ENCODE results near the gene ZNFX1.
A peak's percentile ranks its signal among the peaks of the same experiment; 100 is the strongest.
"Not testable (repeated sequence)": the region's sequence is repeated elsewhere in the genome, so short reads cannot be mapped to it uniquely, and the experiment has no call there.

Gene ZNFX1

DNA sequence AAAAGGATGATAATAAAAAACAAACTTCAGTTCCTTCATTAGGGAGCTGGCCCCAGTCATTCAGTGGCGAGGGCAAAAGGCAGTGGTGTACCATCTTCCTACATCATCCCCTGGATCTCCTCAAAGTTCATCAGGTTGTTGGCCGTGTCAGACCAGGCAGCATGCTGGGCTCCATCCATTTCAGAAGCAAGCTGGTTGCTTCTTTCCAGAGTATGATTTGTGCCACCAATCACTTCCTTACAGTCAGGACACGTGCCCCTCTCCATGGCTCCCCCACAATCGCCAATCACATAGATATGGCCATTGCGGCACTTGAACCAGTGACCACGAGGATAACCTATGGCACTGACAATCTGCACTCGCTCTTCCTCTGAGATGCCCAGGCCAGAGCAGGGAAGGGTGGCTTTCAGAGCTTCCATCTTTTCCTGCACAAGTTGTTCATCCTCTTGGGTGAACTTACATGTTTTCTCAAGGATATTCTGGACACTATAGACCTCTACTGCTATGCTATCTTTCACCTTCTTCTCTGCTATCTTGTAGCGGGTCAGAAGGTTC, 30.6 kb downstream of the ZNFX1 start:
- no peak for DNase-seq

DNA sequence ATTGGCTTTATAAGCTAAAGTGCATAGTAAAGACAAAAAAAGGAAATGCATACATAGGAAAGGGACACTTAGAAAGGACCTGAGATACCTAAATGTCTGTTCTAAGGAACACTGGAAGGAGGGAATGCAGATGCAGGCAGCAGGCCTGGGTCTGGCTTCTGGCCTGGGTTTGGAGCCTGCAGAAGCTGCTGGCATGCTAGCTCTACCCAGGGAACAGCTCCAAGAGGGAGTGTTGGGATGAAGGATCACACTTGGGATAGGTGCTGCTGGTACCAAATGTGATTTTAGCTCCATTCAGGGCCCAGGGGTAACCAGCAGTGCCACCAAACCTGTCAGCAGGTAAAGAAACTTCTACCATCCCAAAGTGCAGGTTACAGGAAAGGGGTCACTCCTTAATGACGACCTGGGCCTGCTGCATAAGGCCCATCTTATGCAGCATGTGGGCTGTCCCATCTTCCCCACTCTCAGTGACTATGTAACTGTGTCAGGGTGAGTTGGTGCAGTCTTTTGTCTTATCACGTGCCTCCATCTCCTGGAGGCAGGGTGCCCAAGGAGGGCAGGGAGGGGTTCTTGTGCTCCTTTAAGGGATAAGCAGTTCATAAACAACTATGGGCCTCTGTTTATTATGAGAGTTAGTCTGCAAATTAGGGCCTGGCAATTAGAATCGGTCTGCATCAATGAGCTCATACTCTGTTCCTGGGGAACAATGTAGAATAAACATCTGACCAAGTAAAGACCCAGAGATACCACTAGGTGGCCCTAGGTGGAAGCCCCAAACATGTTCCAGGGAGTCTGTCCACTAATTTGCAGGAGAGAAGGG, 31.7 kb downstream of the ZNFX1 start:
- no peak for DNase-seq

DNA sequence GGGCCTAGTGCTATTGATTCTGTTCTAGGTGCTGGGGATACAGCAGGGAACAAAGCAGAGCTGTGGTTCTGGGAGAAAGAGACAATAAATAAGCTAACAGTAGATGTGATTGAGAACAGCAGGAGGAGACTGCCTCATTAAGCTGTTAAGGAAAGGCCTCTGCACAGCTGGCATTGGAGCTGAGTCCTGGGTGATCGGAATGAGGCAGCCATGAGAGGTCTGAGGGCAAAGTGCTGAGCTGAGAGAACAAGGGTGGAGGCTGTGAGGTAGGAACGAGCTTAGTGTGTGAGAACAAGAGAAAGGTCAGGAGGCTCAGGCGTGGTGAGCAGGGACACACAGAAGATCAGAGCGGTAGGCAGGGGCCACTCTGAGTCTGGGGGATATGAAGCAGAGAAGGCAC, 40.3 kb downstream of the ZNFX1 start:
- DNase-seq: no peak

DNA sequence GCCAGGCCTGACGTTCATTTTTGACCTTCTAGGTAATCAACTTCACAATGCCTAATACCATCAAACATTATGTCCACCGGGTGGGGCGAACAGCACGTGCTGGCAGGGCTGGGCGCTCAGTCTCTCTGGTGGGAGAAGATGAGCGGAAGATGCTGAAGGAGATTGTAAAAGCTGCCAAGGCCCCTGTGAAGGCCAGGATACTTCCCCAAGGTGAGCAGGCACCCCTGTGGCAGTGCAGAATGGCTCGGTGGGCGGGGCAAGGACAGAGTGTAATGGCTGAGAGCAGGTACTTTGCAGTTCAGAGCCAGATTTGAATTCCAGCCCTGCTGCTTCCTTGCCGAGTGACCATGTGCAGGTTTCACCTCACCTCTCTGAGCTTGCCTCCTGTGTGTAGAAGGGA, 41.6 kb downstream of the ZNFX1 start:
- DNase-seq: no peak

DNA sequence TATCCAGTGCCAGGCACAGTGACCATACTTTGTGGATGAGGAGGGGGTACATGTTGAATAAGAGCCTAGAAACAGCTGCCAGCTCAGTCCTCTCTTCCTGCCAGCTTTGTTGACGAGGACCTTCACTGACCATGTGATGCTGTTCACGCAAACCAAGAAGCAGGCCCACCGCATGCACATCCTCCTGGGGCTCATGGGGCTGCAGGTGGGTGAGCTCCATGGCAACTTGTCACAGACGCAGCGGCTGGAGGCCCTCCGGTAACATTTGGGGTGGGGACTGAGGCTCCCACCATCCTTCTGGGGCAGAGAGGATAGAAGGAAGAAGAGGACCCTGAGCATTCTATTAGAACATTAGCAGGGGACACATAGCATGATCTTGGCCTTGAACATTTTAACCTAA, 43.0 kb downstream of the ZNFX1 start:
- DNase-seq: no peak

DNA sequence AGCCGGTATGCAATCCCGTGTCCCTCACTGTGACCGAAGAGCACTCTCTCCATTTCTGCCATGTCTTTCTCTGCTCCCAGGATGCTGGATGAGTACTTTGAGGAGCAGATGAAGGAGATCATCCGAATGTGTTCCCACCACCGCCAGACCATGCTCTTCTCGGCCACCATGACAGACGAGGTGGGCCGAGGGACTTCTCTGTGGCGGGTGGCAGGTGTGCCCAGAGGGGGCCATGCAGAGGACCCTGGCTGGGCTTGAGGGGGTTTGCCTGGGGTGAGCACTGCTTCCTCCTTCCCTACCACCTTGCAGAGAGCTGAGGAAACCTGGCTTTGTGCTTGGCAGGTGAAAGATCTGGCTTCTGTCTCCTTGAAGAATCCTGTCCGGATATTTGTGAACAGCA, 44.6 kb downstream of the ZNFX1 start:
- no peak for DNase-seq

DNA sequence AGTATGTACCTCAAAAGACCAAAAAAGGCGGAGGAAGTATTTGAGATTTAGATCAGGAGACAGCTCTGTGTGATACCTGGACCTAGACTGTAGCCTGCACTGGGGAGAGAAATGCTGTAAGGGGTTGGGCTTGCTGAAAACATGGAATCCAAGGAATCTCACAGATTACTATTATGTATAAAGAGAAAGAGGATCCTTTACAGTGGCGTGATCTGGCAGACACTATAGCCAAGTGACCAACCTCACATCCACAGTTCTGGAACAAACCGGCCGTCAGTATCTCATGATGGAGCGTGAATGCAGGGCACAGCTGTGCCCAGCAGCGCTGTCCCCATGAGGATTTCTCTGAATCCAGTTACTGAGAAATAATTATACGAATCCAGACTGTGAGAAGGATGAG, 46.4 kb downstream of the ZNFX1 start:
- no peak for DNase-seq

DNA sequence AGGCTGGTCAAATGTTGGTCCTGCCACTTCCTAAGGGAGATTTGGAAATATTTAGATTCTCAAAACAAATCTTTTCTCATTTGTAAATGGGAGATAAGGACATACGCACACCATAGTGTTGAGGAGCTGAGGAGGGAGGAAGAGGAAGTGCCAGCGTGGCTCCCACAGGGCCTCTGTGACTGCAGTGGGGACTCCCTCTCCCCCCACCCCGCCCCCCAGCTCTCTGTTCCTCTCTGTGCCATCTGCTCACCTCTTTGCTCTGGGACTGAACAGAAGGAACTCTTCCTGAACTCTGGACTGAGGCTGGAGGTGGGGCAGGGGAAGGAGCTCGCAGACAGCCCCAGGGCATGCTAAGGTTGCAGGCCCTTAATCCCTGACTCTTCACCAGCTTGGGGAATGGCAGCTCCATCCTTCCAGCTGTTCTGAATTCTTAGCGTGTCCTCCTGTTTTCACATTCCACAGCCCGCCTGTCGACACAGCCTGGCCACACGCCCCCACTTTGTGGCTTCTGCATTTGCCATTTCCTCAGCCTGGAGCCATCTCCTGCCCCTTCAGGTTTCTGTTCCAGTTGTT, 47.2 kb downstream of the ZNFX1 start:
- no peak for DNase-seq

DNA sequence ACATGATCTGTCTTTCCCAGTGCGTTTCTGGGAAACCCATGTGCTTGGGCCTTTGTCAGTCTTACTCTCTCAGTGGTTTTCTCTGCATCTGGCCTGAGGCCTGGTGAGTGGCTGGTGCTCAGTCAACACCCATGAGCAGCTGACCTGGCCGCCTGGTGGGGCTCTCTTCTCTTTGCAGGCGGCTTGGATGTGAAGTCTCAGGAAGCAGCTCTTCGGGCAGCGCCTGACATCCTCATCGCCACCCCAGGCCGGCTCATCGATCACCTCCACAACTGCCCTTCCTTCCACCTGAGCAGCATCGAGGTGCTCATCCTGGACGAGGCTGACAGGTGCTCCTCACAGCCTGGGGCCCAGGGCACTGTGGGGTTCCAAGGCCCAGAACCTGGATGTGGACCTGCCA, 47.8 kb downstream of the ZNFX1 start:
- DNase-seq: no peak

DNA sequence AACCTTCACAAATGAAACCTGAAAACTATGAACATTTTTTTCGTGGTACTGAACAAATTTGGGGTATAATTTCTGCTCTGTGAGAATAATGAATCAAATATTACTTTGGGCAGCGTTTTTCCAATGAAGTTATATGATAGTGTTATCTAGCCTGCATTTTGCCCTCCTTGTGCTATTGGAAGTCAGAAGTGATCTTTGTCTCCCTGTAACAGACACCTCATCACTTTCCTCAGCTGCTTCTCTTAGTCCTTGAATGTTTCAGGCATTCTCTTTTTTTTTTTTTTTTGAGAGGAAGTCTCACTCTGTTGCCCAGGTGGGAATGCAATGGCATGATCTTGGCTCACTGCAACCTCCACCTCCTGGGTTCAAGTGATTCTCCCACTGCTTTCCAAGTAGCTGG, 48.5 kb downstream of the ZNFX1 start:
- DNase-seq: no peak

DNA sequence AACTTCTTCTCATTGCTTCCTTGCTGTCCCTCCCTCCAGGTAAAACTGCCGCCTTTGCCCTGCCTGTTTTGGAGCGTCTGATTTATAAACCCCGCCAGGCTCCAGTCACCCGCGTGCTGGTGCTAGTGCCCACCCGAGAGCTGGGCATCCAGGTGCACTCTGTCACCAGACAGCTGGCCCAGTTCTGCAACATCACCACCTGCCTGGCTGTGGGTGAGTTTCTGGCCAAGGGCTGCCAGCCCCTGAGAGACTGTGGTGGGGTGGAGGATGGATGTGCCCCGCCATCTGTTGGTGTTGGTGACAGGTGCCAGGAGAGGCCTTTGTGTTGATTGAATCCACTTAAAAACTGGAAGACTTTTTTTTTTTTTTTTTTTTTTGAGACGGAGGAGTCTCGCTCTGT, 49.2 kb downstream of the ZNFX1 start:
- no peak for DNase-seq

DNA sequence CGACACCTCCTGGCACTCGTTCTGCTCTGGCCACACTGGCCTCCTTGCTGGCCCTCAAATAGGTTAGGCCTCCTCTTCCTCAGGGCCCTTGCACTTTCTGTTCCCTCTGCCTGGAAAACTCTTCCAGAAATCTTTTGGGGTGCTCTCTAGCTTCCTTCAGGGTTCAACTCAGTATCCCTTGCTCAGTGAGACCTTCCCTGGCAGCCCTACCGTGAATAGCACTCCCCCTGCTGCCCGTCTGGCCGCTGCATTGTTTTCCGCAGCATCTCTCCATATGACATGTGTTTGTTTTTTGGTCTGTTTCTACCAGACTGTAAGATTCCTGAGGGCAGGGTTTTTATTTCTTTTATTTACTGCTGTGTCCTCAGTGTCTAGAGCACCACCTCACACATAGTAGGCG, 52.0 kb downstream of the ZNFX1 start:
- DNase-seq: no peak

DNA sequence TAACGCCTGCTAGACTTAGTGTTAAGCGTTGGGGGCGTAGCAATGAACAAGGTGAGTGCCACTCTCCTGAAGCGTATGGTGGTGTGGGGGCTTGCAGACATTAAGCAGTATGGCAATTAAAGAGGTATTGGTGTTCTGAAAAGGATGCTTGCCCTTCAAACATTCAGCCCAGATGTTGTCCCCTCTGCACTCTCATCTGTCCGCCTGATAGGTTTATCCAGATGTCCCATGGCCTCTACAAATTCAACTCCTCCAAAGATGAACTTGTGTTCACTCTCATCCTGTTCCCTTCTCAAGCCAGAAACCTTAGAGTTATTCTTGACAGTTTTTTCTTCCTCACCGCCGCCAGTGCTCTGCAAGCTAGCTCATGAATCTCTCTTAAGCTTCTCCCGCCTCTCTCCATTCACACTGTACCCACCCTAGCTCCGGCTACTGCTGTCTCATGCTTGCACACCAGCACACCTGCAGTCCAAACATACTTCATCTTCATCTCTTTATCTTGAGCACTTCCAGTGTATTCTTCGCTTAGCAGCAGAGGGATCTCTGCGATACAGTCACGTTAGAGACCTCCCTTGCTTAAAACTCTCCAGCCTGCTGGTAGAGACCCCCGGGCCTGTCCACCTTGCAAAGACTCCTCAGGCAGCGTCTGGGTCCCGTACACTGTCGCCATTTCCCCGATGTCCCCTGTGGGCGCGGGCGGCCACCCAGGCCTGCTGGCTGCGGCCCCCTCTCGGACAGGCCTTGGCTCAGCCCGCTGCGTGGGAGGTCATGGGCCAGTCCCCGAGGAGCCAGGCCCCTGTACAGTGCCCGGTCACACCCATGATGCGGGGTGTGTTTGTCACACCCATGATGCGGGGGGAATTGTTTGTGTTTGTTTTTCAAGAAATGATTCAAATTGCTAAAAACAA, 57.7 kb downstream of the ZNFX1 start:
- DNase-seq: no peak

DNA sequence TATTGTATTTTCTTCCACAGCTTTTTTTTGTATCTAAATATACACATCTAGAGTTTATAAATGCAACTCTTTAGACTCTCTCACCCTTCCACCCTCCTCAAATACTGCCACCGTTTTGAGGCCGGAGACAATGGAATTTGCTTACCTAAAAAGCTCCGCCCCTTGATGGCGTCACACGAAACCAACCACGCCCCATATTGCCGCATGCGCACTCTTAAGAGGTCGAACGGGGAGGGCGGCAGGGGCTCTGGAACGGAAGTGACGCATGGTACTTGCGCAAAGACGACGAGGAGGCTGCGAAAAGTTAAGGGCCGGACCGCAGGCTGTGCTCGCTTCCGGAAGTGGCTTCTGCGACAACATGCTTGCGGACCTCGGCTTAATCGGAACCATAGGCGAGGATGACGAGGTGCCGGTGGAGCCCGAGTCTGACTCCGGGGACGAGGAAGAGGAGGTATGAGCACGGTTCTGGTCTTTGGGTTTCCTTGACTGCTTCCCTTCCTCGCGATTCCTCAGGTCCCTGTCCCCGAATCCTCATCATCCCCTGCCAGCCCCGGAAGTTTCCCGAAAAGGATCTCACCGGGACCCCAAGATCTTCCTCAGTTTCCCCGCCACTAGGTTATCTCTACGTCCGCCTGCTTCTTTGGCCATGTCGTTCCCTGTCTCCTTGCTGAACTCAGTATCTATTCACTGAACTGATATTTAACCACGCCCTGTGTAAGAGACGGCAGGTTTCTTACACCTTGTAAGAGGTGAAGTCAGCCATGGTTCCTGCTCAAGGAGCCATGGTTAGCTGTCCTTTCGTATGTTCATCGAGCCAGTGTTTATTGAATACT, 58.5 kb downstream of the ZNFX1 start, which contains the start of gene DDX27:
Gene DDX27 (plus strand): TSS at position 326 of the 833 bp plus-strand sequence. CDS start 33 bp downstream, at position 359.
- DNase-seq: peak; percentile 92 to 94

DNA sequence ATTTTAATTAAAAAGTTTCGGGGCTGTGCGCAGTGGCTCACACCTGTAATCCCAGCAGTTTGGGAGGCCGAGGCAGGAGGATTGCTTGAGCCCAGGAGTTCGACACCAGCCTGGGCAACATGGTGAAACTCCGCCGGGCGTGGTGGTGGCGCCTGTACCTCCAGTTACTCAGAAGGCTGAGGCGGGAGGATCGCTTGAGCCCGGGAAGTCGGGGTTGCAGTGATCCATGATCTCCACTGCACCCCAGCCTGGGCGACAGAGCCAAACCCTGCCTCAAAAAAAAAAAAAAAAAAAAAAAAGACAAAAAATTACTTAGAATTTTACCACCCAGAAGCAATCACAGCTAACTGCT, 59.1 kb downstream of the ZNFX1 start:
- DNase-seq: not testable (repeated sequence)

DNA sequence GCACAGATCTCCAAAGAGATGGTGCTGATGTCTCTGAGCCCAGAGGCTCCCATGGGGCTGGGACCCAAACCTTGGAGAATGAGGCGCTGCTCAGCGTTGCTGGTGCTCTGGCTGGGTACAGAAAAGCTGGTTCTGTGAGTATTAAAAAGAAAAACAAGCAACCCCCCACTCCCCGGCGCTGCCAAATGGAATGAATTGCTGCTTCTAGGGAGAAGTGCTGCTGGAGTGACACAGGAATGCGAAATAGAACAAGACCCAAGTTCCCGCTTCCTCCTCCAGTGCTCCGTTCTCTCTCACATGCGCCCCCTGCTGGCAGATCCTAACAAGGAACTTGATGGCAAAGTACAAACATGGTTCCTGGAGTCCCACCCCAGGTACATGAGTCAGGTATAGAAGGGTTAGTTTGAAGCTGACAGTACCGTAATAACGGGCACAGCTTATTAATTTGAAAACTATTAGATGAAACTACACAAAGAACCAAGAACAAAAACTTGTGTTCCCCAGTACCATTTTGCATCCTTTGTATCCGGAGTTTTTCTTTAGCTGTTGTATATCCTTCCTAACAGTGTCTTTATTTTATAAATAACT, 60.8 kb downstream of the ZNFX1 start:
- peak; percentile 95 to 97 for DNase-seq

DNA sequence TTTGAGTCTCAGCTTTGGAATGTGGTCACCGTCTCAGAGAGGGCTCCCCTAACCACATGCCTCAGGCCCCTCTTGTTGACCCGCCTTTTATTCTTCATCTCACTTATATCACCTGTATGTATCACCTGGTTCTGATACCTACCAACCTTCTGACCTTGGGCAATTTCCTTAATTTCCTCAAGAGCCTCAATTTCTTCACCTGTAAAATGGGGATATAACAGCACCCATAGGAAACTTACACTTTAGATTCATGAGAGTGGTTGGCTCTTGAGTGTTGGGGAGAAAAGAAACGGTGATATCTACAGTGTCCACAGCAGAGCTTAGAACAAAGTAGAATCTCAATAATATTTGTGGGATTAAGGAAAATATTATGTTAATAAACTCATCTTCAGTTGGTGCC, 62.6 kb downstream of the ZNFX1 start:
- DNase-seq: no peak

DNA sequence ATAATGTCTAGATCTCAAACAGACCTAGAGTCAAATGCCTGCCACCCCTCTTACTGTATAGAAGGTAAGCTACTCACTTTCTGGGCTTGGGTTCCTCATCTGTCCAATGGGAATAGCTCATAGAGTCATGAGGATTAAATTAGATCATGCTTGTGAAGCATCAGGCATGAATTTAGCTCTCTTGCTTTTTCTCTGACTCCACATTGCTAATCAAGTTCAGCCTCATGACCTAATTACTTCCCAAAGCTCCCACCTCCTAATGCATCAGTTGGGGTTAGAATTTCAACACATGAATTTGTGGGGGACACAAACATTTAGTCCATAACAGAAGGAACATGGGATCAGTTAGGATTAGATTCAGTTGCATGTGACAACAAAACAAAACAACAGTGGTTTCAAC, 63.3 kb downstream of the ZNFX1 start:
- no peak for DNase-seq

DNA sequence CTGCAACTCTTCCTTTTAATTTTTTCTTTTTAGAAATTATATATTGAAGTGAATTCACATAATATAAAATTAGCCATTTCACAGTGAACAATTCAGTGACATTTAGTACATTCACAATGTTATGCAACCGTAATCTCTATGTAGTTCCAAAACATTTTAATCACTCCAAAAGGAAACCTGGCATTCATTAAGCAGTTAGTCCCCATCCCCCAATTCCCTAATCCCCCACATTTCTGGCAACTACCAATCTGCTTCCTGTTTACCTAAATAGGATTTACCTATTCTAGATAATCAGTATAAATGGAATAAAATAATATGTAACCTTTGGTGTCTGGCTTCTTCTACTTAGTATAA, 67.1 kb downstream of the ZNFX1 start:
- DNase-seq: no peak

DNA sequence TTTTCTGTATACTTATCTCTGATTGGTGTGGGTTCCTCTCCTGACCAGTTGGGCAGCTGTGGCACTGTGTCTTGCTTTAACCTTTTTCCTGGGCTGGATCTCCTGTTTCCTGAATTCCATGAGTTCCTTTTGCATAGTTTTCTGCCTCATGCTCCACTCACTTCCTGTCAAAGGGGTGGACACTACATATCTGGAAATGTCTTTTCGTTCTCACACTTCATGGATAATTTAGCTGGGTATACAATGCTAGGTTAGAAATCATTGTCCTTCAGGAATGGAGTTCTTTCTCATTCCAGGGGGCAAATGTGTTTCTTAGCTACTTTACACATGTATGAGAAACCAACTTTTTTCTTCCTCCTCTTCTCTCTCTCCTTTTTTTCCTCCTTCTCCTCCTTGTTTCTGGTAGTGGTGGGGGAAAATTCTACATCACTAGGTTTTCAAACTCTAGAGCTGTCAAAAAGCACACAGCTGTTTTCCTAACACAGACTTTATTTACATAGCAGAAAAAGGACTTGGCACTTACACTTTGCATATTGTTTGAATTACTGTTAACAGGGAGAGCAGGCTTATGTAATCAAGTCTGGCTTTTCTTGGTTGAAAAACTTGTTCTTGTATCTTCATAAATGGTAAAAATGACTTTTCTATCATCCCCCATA, 67.6 kb downstream of the ZNFX1 start:
- no peak for DNase-seq

DNA sequence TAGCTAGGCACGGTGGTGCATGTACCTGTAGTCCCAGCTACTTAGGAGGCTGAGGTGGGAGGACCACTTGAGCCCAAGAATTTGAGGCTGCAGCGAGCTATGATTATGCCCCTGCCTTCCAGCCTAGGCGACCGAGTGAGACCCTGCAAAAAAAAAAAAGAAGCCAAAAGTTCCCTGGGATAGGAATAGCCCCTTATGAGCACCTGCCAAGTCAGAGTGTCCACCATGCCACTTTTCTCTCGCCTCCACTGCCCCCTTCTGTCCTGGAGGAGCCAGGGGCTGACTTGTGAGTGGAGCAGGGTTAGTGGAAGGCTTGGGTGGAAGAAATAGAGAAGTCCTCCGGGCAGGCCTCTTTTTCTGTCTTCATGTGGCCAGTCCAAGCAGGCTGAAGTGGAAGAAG, 70.8 kb downstream of the ZNFX1 start:
- no peak for DNase-seq

DNA sequence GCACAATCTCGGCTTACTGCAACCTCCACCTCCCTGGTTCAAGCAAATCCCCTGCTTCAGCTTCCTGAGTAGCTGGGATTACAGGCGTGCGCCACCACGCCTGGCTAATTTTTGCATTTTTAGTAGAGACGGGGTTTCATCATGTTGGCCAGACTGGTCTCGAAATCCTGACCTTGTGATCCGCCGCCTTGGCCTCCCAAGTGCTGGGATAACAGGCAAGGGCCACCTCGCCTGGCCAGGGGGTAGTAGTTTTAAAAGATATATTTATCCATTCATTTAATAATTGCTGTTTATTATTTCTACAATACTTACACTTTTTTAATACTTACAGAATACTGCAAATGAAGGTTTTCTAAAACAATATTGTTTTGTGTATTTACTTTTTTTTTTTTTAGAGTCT, 74.1 kb downstream of the ZNFX1 start:
- no peak for DNase-seq

All from activated CD4-positive, alpha-beta T cell treated with anti-CD3 and anti-CD28 coated beads, Interleukin-2, amount 50 U/mL, for 4 hours (primary cell).